Measurements from ENCODE around the gene PLEKHG2.

DNA sequence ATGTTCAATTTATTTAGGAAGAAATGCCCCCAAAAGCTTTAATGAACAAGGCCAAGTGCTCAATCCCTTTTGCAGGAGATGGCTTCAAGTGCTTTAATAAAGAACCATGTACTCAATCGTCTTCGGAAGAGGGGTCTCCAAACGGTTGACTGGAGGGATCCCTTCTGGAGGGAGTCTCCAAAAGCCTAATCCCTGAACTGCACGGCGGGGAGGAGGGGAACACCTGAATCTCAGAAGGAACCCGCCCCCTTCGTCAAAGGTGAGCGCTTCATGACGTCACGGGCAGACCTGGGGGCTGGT, 22.1 kb upstream of the PLEKHG2 start:
- no peak for TF ChIP-seq CTCF (conservative IDR thresholded peaks at IDR 0.05; ENCODE audit: low read length)
- no peak for TF ChIP-seq EZH2phosphoT487 (IDR thresholded peaks at IDR 0.05; ENCODE audit: borderline replicate concordance)

All from Loucy (cell line).